Stimulated activated effector memory CD8-positive, alpha-beta T cell treated with anti-CD3 and anti-CD28 coated beads, Interleukin-12 subunit alpha, Interleukin-12 subunit beta, amount 100 ng/mL, for 72 hours (primary cell): ENCODE results near the gene SPINT4.
A peak's percentile ranks its signal among the peaks of the same experiment; 100 is the strongest.
"Not testable (repeated sequence)": the region's sequence is repeated elsewhere in the genome, so short reads cannot be mapped to it uniquely, and the experiment has no call there.

Source experiments
- ATAC-seq: fragments of 150-1000 bp; cut with Tn5 transposase; 2 replicates; pipeline ENCODE4 v1.10.0; 2021
- DNase-seq, 2 donors: peaks; one replicate each; pipeline ENCODE4 v3.0.0; 2021 to 2022; ENCODE audit warnings: low spot score in 2 of 2
- H3K27ac Mint-ChIP-seq: one replicate; pipeline ENCODE4 v1.8.0; 2022; ENCODE audit warnings: mild to moderate bottlenecking, mixed read lengths
- H3K36me3 Mint-ChIP-seq: one replicate; pipeline ENCODE4 v1.8.0; 2022; ENCODE audit warnings: mild to moderate bottlenecking, mixed read lengths
- H3K4me1 Mint-ChIP-seq: one replicate; pipeline ENCODE4 v1.8.0; 2022; ENCODE audit warnings: mixed read lengths
- H3K4me3 Mint-ChIP-seq: one replicate; pipeline ENCODE4 v1.8.0; 2022; ENCODE audit warnings: mild to moderate bottlenecking, mixed read lengths
- H3K9me3 Mint-ChIP-seq: one replicate; pipeline ENCODE4 v1.8.0; 2022; ENCODE audit warnings: mixed read lengths

Gene SPINT4

DNA sequence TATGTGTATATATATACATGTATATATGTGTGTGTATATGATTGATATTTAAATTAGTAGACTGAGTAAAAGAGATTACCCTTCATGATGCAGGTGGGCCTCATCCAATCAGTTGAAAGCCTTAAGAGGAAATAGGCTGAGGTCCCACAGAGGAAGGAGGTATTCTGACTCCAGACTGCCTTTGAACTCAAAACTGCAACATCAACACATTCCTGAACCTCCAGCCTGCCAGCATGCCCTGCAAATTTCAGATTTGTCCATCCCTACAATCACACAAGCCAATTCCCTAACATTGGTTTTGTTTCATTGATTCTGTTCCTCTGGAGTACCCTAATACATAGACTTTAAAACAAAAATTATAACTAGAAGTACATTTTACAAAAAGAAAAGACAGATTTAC lies 22.9 kb downstream of the SPINT4 start:
- no peaks in the 10 kb centered on the region for H3K4me1 Mint-ChIP-seq
- no peaks in the 10 kb centered on the region for H3K36me3 Mint-ChIP-seq
- H3K27ac Mint-ChIP-seq = no peak overlapping the region
- ATAC-seq = no peak
- no peaks in the 10 kb centered on the region for H3K9me3 Mint-ChIP-seq
- no peak for DNase-seq
- H3K4me3 Mint-ChIP-seq = no peak overlapping the region

DNA sequence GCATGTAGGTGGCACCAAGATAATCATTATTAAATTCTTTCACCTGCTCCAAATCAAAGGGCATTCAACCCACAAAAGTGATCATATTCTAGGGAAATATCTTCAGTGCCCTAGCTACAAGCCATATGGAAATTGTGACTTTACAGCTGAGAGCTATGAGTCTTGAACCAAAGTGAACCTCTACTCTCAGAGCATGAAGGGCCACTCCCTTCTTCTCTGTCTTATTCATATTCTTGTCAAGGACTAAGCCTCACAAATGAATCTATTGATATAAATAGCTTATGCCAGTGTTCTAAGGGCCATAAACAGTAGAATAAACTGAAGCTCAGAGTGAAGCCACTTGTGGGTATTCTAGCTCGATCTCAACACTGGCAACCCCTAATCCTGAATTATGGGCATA lies 29.6 kb downstream of the SPINT4 start:
- Mint-ChIP-seq H3K4me3 (no peak overlapping the region), H3K9me3 (no peaks in the 10 kb centered on the region), H3K4me1 (peaks cover 7% of the 10 kb centered on the region), H3K27ac (no peak overlapping the region), H3K36me3 (no peaks in the 10 kb centered on the region)
- DNase-seq = no peak
- peak; percentile 67 for ATAC-seq

DNA sequence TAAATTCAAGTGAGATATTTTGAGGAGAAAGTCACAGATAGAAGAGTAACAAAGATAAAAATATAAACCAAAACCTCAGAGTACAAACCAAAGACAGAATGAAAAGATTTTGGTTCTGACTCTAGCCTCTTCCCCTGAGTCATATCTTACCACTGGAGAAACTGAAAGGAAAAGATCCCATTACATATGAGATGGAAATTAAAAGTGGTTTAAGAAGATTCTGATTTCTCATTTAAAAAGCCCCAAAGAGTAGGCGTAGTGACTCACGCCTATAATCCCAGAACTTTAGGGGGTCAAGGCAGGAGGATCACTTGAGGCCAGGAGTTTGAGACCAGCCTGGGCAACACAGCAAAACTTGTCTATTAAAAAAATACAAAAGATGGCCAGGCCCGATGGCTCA lies 30.6 kb downstream of the SPINT4 start:
- ATAC-seq (peak; percentile 89), DNase-seq (no peak)
- Mint-ChIP-seq H3K9me3 (no peaks in the 10 kb centered on the region), H3K27ac (no peak overlapping the region), H3K36me3 (no peaks in the 10 kb centered on the region), H3K4me3 (no peak overlapping the region), H3K4me1 (peaks cover 7% of the 10 kb centered on the region)

DNA sequence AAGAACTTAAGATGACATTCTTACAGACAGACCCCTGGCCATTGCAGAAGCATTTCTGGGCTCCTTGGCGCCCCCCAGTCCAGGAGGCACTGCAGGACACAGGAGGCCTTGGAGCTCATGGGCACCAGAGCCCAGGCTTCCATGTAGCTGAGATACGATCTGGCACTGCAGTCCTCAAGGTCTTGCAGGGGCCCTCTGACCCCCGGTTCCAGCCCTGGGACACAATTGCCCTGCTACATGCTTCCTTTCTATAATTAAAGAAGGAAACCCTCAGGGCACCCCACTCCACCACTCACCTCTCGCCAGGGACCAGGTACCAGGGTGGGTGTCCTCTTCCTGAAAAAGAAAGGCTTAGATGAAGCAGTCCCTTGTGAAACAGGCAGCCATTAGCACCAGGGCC lies 35.9 kb downstream of the SPINT4 start:
- Mint-ChIP-seq H3K9me3 (no peaks in the 10 kb centered on the region), H3K36me3 (no peaks in the 10 kb centered on the region), H3K4me1 (no peaks in the 10 kb centered on the region), H3K4me3 (no peak overlapping the region), H3K27ac (no peak overlapping the region)
- DNase-seq (no peak), ATAC-seq (no peak)

DNA sequence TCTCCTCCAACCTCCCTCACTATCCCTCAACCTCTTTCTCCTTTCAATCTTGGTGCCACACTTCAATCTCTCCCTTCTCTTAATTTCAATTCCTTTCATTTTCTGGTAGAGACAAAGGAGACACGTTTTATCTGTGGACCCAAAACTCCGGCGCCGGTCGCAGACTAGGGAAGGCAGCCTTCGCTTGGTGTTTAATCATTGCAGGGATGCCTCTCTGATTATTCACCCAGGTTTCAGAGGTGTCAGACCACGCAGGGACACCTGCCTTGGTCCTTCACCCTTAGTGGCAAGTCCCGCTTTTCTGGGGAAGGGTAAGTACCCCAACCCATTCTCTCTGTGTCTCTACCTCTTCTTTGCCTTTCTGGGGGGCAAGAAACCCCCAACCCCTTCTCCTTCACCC lies 37.8 kb downstream of the SPINT4 start:
- not testable (repeated sequence) for DNase-seq, H3K36me3 Mint-ChIP-seq, H3K4me1 Mint-ChIP-seq, H3K9me3 Mint-ChIP-seq, H3K27ac Mint-ChIP-seq, ATAC-seq, H3K4me3 Mint-ChIP-seq

DNA sequence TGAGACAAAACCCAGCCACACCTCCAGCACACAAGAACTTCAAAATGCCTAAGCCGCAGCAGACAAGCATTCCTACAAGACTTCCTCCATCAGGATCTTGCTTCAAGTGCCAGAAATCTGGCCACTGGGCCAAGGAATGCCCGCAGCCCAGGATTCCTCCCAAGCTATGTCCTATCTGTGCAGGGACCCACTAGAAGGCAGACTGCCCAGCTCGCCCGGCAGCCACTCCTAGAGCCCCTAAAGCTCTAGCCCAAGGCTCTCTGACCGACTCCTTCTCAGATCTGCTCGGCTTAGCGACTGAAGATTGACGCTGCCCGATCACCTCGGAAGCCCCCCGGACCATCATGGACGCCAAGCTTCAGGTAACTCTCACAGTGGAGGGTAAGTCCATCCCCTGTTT lies 39.8 kb downstream of the SPINT4 start:
- not testable (repeated sequence) for H3K27ac Mint-ChIP-seq, DNase-seq, H3K9me3 Mint-ChIP-seq, H3K36me3 Mint-ChIP-seq, H3K4me3 Mint-ChIP-seq, H3K4me1 Mint-ChIP-seq, ATAC-seq

DNA sequence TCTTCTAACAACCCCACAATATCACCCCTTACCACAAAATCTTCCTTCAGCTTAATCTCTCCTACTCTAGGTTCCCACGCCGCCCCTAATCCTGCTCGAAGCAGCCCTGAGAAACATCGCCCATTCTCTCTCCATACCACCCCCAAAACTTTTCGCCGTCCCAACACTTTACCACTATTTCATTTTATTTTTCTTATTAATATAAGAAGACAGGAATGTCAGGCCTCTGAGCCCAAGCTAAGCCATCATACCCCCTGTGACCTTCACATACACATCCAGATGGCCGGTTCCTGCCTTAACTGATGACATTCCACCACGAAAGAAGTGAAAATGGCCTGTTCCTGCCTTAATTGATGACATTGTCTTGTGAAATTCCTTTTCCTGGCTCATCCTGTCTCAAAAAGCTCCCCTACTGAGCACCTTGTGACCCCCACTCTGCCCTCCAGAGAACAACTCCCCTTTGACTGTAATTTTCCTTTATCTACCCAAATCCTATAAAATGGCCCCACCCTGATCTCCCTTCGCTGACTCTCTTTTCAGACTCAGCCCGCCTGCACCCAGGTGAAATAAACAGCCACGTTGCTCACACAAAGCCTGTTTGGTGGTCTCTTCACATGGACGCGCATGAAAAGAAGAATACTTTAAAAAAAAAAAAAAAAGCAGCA lies 42.6 kb downstream of the SPINT4 start:
- not testable (repeated sequence) for H3K4me1 Mint-ChIP-seq, H3K36me3 Mint-ChIP-seq, H3K9me3 Mint-ChIP-seq, DNase-seq, H3K4me3 Mint-ChIP-seq, ATAC-seq, H3K27ac Mint-ChIP-seq

DNA sequence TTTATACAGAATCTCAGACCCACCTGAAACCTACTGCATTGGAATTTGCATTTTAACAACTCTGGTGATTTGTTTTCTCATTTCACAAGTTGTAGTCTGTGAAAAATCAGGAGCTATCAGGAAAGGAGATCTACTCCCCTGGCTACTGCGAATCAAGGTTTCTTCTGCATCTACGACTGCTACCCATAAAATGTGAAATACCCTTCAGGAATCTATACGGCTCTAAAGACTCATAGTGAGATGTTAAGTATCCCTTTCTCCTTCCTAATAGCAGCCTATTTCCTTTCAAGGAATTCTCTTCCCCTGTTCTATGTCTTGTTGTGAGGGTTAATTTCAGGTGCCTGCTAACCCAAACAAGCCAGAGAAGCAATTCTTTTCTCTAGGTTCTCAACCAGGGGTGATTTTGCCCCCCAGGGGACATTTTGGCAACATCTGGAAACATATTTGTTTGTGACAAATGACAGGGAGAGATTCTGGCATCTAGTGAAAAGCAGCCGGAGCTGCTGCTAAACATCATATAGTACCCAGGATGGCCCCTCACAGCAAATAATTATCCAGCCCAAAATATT lies 43.2 kb downstream of the SPINT4 start:
- Mint-ChIP-seq H3K4me3 (no peak overlapping the region), H3K36me3 (no peaks in the 10 kb centered on the region), H3K9me3 (no peaks in the 10 kb centered on the region), H3K4me1 (no peaks in the 10 kb centered on the region), H3K27ac (no peak overlapping the region)
- no peak for DNase-seq
- ATAC-seq = no peak

DNA sequence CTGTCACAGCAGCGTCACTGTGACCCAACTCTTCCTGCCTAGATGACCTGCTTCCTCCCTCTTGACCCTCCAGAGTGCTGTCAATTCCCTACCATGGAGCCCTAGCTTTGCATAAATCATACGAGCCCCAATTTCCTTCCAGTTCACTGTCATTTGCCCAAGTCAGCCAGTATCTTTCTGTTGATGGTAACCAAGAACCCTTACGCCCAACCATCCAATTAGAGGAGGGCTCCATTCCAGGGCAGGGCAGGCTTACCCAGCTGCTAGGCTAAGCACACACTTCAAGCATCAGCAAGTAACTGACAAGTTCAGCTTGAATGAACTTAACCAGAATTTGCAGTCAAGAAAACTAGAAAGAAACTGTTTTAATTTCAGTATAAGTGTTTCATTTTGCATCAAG lies 43.8 kb downstream of the SPINT4 start:
- no peak overlapping the region for H3K4me3 Mint-ChIP-seq

DNA sequence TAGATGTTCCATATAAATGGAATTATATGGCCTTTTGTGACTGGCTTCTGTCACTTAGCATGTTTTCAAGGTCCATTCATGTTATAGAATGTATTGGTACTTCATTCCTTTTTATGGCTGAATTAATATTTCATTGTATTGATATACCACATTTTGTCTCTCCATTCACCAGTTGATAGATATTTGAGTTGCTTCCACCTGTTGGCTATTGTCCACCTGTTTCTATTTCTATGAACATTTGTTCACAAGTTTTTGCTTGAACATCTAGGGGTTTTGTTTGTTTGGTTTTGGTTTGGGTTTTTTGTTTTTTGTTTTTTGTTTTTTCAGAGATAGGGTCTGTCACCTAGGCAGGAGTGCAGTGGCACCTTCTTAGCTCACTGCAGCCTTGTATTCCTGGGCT lies 46.3 kb downstream of the SPINT4 start:
- H3K36me3 Mint-ChIP-seq = no peaks in the 10 kb centered on the region
- DNase-seq (no peak), ATAC-seq (no peak)
- H3K4me1 Mint-ChIP-seq = no peaks in the 10 kb centered on the region
- H3K27ac Mint-ChIP-seq = no peak overlapping the region
- H3K4me3 Mint-ChIP-seq = no peak overlapping the region
- no peaks in the 10 kb centered on the region for H3K9me3 Mint-ChIP-seq

More for the DNA sequence above, 43.8 kb downstream of the SPINT4 start:
- no peak for ATAC-seq
- H3K36me3 Mint-ChIP-seq = no peaks in the 10 kb centered on the region
- no peak for DNase-seq
- no peaks in the 10 kb centered on the region for H3K9me3 Mint-ChIP-seq
- H3K4me1 Mint-ChIP-seq = no peaks in the 10 kb centered on the region
- no peak overlapping the region for H3K27ac Mint-ChIP-seq

DNA sequence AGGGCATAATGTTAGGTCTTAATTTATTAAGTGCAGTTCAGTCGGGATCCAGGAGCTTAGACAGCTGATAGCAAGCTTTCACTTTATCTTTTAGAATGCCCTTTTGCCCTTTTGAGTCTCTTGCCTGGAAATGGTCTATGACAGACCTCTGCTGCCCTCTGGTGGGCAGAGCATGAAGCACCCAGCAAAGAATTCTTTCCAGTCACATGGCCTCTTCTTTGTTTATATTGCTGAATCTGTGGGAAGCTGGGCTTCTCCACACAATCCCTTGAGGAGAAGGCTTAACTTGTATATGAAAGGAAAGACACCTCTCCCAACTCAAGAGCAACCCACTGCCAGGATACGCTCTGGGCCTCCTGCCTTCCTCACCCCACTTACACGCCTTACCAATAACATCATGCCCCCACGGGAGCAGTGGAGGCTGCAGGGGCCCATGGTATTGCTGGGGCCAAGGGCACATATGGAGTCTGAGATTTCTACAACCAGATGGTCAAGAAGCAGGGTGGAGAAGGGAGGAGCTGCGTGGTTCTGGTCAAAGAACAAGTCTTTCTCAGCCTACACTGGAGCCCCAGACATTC lies 49.1 kb downstream of the SPINT4 start:
- H3K4me3 Mint-ChIP-seq = no peak overlapping the region
- H3K27ac Mint-ChIP-seq = no peak overlapping the region
- H3K9me3 Mint-ChIP-seq = no peaks in the 10 kb centered on the region
- H3K36me3 Mint-ChIP-seq = no peaks in the 10 kb centered on the region
- ATAC-seq (peak; percentile 69), DNase-seq (peak; percentile 72 to 85)
- no peaks in the 10 kb centered on the region for H3K4me1 Mint-ChIP-seq

DNA sequence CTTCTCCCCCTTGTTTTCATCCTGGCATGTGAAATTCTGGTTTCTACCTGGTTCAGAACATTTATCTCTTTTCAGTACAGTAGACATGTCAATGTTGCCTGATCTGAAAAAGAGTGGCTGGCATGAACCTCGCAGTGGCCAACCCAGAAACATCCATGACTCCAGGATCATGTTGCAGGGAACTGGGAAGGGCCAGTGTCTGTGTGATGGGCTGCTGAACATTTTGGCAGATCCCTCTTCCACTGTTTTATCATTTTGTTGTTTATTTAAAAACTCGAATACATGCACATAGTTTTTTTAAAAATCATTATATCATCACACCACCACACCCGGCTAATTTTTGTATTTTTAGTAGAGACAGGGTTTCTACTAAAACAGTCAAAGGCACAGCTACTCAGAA lies 50.5 kb downstream of the SPINT4 start:
- ATAC-seq = no peak
- H3K4me3 Mint-ChIP-seq = no peak overlapping the region

DNA sequence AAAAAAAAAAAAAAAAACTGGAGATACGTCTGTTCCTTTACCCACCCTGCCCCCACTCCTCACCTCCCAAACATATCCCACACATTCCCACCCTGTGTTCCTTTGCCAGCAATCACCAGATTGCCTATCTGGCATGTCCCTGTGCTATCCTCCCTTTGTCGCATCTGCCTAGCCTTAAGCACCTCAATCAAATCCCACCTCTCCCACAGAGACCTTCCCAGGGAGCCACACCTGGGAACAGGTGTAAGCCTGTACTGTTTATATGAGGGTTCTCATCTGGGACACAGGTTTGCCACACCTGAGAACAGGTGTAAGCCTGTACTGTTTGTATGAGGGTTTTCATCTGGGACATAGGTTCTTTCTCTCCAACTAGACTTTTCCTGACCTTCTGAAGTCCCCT lies 52.8 kb downstream of the SPINT4 start:
- Mint-ChIP-seq H3K4me1 (no peaks in the 10 kb centered on the region), H3K4me3 (no peak overlapping the region), H3K36me3 (no peaks in the 10 kb centered on the region), H3K27ac (no peak overlapping the region), H3K9me3 (no peaks in the 10 kb centered on the region)
- peak; percentile 9 for ATAC-seq
- no peak for DNase-seq

More for the DNA sequence above, 50.5 kb downstream of the SPINT4 start:
- Mint-ChIP-seq H3K9me3 (no peaks in the 10 kb centered on the region), H3K4me1 (no peaks in the 10 kb centered on the region), H3K27ac (no peak overlapping the region), H3K36me3 (no peaks in the 10 kb centered on the region)
- no peak for DNase-seq

DNA sequence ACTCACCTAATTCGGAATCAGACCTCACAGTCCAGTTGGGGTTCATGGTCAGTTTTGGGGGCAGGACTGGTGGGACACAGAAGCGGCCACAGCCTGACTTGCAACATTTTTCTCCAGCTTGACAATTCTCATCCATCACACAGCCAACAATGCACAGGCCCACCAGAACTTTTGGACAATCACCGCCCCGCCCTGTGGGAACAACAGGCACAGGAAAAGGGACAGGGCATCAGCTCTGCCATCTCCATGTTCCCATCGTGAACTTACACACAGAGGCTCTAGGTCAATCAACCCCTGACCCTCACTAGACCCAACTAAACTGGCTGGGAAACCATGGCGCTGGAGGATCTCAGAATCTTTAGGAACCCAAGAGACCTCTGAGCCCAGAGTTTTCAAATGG lies 53.3 kb downstream of the SPINT4 start:
- no peak overlapping the region for H3K27ac Mint-ChIP-seq
- DNase-seq (no peak), ATAC-seq (no peak)
- H3K9me3 Mint-ChIP-seq = no peaks in the 10 kb centered on the region
- H3K36me3 Mint-ChIP-seq = no peaks in the 10 kb centered on the region
- H3K4me1 Mint-ChIP-seq = no peaks in the 10 kb centered on the region
- H3K4me3 Mint-ChIP-seq = no peak overlapping the region
